H1 (cell line): ENCODE results near the gene RAP1GAP. TPM values are rescaled to one million over a fixed set of nuclear protein-coding genes. Genes with fewer than 3 reads are reported as not detected.

ENCODE experiments used
- EP300 ChIP-seq, 2 experiments: IDR thresholded peaks; 1 replicate in 1 of 2; 2 replicates in 1 of 2; pipeline ENCODE4 v1.6.1; 2011 to 2012; ENCODE audit warnings: low read depth in 2 of 2, low read length in 2 of 2, mild to moderate bottlenecking in 2 of 2, borderline replicate concordance in 1 of 2, inconsistent platforms in 1 of 2, moderate library complexity in 1 of 2
- RFX5 ChIP-seq: IDR thresholded peaks from 2 replicates; pipeline ENCODE4 v1.6.1; 2011; ENCODE audit warnings: low read depth, low read length, improper control_type of control experiment, borderline replicate concordance
- polyA plus RNA-seq, 7 experiments: library from polyadenylated mRNA; depleted of rRNA in 3 of 7; stranded (reverse) in 5 of 7; unstranded in 2 of 7; fragments of >200 nt in 5 of 7; fragments of 200-250 nt in 2 of 7; gene quantifications; 1 replicate in 5 of 7; 2 replicates in 1 of 7; 4 replicates in 1 of 7; pipeline versions ENCODE4 v1.2.1 to v1.2.3, GENCODE V29; 2011 to 2013; ENCODE audit warnings: missing spikeins in 2 of 7, mixed read lengths in 2 of 7
- total RNA-seq: library from RNA; stranded (reverse); fragmentation: NEBNext Ultra II Directional; extraction: Animal tissue kit (Norgen Biotek cat#: 25700); gene quantifications from 2 replicates; pipeline ENCODE4 v1.2.1, GENCODE V29; 2021
- TF ChIP-seq, protein P1 (sequence below): fragments of 300-600 bp; sonication (generic); IDR thresholded peaks from 2 replicates; pipeline ENCODE4 v1.7.1; 2012; ENCODE audit warnings: low read length, moderate library complexity, mild to moderate bottlenecking, inconsistent platforms; ENCODE audit not compliant: insufficient replicate concordance

Gene RAP1GAP
- total and polyA plus RNA-seq, 2 of the 8 experiments (the other 6 are each of a cell fraction or from before 2014, with no cell fraction given): 8.4 TPM

DNA sequence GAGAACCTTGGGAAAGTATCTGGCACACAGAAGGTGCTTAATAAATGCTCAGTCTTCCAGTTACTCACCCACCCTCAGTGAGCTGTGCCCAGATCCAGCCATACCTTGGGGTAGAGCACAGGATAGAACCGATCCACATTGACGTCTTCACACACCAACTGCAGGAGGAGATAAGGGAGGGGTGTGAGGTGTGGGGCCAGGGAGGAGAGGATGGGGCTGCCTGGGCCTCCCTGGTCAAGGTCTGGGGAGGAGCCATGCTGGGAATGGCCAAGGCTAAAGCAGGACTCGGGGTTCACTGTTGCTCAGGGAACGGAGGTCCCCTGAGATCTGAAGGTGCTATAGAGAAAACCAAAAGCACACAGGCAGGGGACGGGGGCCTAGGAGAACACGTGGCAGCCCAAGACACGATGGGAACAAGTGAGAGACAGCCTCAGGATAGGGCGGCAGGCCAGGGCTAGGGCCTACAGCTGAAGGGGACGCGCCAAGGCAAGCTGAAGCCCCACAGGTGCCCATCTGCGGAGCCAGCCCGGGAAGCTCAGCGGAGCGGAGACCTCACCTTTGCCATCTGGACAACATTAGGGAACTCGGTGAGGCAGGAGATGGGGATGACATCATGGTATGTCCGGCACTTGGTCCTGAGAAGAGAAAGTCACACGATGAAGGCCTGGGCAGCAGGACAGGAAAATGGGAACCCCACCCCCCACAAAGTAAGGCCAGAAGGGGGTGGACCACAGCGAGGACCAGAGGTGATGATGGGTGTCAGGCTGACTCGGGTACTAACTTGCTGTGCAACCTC, 55.9 kb downstream of the RAP1GAP start (continued):
- TF ChIP-seq RFX5 (no peak), EP300 (IDR thresholded peaks at IDR 0.05; ENCODE audit: borderline replicate concordance in 1 of 2, low read depth in 2 of 2, low read length in 2 of 2) (no peak)
- TF ChIP-seq, protein P1, sequence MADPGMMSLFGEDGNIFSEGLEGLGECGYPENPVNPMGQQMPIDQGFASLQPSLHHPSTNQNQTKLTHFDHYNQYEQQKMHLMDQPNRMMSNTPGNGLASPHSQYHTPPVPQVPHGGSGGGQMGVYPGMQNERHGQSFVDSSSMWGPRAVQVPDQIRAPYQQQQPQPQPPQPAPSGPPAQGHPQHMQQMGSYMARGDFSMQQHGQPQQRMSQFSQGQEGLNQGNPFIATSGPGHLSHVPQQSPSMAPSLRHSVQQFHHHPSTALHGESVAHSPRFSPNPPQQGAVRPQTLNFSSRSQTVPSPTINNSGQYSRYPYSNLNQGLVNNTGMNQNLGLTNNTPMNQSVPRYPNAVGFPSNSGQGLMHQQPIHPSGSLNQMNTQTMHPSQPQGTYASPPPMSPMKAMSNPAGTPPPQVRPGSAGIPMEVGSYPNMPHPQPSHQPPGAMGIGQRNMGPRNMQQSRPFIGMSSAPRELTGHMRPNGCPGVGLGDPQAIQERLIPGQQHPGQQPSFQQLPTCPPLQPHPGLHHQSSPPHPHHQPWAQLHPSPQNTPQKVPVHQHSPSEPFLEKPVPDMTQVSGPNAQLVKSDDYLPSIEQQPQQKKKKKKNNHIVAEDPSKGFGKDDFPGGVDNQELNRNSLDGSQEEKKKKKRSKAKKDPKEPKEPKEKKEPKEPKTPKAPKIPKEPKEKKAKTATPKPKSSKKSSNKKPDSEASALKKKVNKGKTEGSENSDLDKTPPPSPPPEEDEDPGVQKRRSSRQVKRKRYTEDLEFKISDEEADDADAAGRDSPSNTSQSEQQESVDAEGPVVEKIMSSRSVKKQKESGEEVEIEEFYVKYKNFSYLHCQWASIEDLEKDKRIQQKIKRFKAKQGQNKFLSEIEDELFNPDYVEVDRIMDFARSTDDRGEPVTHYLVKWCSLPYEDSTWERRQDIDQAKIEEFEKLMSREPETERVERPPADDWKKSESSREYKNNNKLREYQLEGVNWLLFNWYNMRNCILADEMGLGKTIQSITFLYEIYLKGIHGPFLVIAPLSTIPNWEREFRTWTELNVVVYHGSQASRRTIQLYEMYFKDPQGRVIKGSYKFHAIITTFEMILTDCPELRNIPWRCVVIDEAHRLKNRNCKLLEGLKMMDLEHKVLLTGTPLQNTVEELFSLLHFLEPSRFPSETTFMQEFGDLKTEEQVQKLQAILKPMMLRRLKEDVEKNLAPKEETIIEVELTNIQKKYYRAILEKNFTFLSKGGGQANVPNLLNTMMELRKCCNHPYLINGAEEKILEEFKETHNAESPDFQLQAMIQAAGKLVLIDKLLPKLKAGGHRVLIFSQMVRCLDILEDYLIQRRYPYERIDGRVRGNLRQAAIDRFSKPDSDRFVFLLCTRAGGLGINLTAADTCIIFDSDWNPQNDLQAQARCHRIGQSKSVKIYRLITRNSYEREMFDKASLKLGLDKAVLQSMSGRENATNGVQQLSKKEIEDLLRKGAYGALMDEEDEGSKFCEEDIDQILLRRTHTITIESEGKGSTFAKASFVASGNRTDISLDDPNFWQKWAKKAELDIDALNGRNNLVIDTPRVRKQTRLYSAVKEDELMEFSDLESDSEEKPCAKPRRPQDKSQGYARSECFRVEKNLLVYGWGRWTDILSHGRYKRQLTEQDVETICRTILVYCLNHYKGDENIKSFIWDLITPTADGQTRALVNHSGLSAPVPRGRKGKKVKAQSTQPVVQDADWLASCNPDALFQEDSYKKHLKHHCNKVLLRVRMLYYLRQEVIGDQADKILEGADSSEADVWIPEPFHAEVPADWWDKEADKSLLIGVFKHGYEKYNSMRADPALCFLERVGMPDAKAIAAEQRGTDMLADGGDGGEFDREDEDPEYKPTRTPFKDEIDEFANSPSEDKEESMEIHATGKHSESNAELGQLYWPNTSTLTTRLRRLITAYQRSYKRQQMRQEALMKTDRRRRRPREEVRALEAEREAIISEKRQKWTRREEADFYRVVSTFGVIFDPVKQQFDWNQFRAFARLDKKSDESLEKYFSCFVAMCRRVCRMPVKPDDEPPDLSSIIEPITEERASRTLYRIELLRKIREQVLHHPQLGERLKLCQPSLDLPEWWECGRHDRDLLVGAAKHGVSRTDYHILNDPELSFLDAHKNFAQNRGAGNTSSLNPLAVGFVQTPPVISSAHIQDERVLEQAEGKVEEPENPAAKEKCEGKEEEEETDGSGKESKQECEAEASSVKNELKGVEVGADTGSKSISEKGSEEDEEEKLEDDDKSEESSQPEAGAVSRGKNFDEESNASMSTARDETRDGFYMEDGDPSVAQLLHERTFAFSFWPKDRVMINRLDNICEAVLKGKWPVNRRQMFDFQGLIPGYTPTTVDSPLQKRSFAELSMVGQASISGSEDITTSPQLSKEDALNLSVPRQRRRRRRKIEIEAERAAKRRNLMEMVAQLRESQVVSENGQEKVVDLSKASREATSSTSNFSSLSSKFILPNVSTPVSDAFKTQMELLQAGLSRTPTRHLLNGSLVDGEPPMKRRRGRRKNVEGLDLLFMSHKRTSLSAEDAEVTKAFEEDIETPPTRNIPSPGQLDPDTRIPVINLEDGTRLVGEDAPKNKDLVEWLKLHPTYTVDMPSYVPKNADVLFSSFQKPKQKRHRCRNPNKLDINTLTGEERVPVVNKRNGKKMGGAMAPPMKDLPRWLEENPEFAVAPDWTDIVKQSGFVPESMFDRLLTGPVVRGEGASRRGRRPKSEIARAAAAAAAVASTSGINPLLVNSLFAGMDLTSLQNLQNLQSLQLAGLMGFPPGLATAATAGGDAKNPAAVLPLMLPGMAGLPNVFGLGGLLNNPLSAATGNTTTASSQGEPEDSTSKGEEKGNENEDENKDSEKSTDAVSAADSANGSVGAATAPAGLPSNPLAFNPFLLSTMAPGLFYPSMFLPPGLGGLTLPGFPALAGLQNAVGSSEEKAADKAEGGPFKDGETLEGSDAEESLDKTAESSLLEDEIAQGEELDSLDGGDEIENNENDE: no peak
